Stimulated activated CD4-positive, alpha-beta T cell treated with anti-CD3 and anti-CD28 coated beads, Interleukin-4, amount 100 ng/mL, for 4 hours (primary cell): ENCODE measurements around the gene ADAMTS17.

Experiments used
- DNase-seq, 2 experiments: peaks; one replicate each; pipeline ENCODE4 v3.0.0-alpha.2; 2020

The ADAMTS17 gene

GRCh38 chr15:100245855-100246254 is 95.9 kb downstream of the ADAMTS17 start:
- DNase-seq, result no peak

GRCh38 chr15:100245487-100245820 is 96.3 kb downstream of the ADAMTS17 start:
- DNase-seq, result no peak

- no peak for DNase-seq
Measured at GRCh38 chr15:100244796-100245486, 96.8 kb downstream of the ADAMTS17 start.

- DNase-seq, result no peak
Measured at GRCh38 chr15:100242989-100243388, 98.8 kb downstream of the ADAMTS17 start.

GRCh38 chr15:100241572-100242482 is 99.9 kb downstream of the ADAMTS17 start:
- no peak for DNase-seq

GRCh38 chr15:100236981-100237720 is 104.6 kb downstream of the ADAMTS17 start:
- no peak for DNase-seq

GRCh38 chr15:100235030-100235617 is 106.7 kb downstream of the ADAMTS17 start:
- DNase-seq, result no peak

GRCh38 chr15:100234158-100235029 is 107.4 kb downstream of the ADAMTS17 start:
- DNase-seq, result no peak

- DNase-seq, result no peak
Measured at GRCh38 chr15:100230784-100231183, 111.0 kb downstream of the ADAMTS17 start.

GRCh38 chr15:100229181-100230163 is 112.3 kb downstream of the ADAMTS17 start:
- no peak for DNase-seq

GRCh38 chr15:100227781-100228180 is 114.0 kb downstream of the ADAMTS17 start:
- DNase-seq, result no peak

GRCh38 chr15:100226107-100226506 is 115.7 kb downstream of the ADAMTS17 start:
- no peak for DNase-seq

GRCh38 chr15:100224206-100225185 is 117.3 kb downstream of the ADAMTS17 start:
- no peak for DNase-seq

- DNase-seq, result no peak
Measured at GRCh38 chr15:100222349-100222715, 119.4 kb downstream of the ADAMTS17 start.

- no peak for DNase-seq
Measured at GRCh38 chr15:100221471-100222348, 120.1 kb downstream of the ADAMTS17 start.

- DNase-seq, result no peak
Measured at GRCh38 chr15:100220058-100220768, 121.6 kb downstream of the ADAMTS17 start.

- DNase-seq, result no peak
Measured at GRCh38 chr15:100218434-100218833, 123.3 kb downstream of the ADAMTS17 start.

GRCh38 chr15:100216182-100216581 is 125.6 kb downstream of the ADAMTS17 start:
- no peak for DNase-seq
